ENCODE measurements around the gene RELT.

Gene RELT

GRCh38 chr11:73376160-73376802 lies at the start of gene RELT:
Gene RELT (plus strand): TSS chr11:73376399. CDS start chr11:73389137, 12,738 bp downstream.
- no peaks in the 10 kb centered on the region for H3K27me3 ChIP-seq (ENCODE audit: low read depth, low read length)
- H3K27ac ChIP-seq (ENCODE audit: low read length) = no peak within 1 kb of the TSS
- H3K4me1 ChIP-seq (ENCODE audit: control insufficient read depth in 1 of 2, insufficient read depth in 2 of 2, low read length in 2 of 2) = peaks cover 3 to 4% of the 10 kb centered on the region in 2 donors
- no peaks in the 10 kb centered on the region for H3K9me3 ChIP-seq (ENCODE audit: control insufficient read depth in 1 of 2, low read length in 2 of 2)
- no peaks in the 10 kb centered on the region for H3K36me3 ChIP-seq (ENCODE audit: control insufficient read depth in 1 of 2, insufficient read depth in 2 of 2, low read length in 2 of 2)
- peak within 1 kb of the TSS; percentile 46 to 70 for H3K4me3 ChIP-seq (ENCODE audit: low read depth in 1 of 2, low read length in 2 of 2)

- Histone ChIP-seq H3K4me1 (ENCODE audit: control insufficient read depth in 1 of 2, insufficient read depth in 2 of 2, low read length in 2 of 2) (peaks cover 34 to 87% of the 10 kb centered on the region in 2 donors), H3K36me3 (ENCODE audit: control insufficient read depth in 1 of 2, insufficient read depth in 2 of 2, low read length in 2 of 2) (no peaks in the 10 kb centered on the region), H3K27me3 (ENCODE audit: low read depth, low read length) (no peaks in the 10 kb centered on the region), H3K9me3 (ENCODE audit: control insufficient read depth in 1 of 2, low read length in 2 of 2) (no peaks in the 10 kb centered on the region), H3K4me3 (ENCODE audit: low read depth in 1 of 2, low read length in 2 of 2) (no peak overlapping the region), H3K27ac (ENCODE audit: low read length) (peak overlapping the region; percentile 62)
Observed at GRCh38 chr11:73326929-73327811, 49.0 kb upstream of the RELT start.

GRCh38 chr11:73327812-73328364 lies 48.3 kb upstream of the RELT start:
- no peaks in the 10 kb centered on the region for H3K27me3 ChIP-seq (ENCODE audit: low read depth, low read length)
- H3K4me3 ChIP-seq (ENCODE audit: low read depth in 1 of 2, low read length in 2 of 2) = no peak overlapping the region
- no peaks in the 10 kb centered on the region for H3K9me3 ChIP-seq (ENCODE audit: control insufficient read depth in 1 of 2, low read length in 2 of 2)
- H3K27ac ChIP-seq (ENCODE audit: low read length) = peak overlapping the region; percentile 41
- H3K4me1 ChIP-seq (ENCODE audit: control insufficient read depth in 1 of 2, insufficient read depth in 2 of 2, low read length in 2 of 2) = peaks cover 32 to 86% of the 10 kb centered on the region in 2 donors
- H3K36me3 ChIP-seq (ENCODE audit: control insufficient read depth in 1 of 2, insufficient read depth in 2 of 2, low read length in 2 of 2) = no peaks in the 10 kb centered on the region

GRCh38 chr11:73330569-73331093 lies 45.6 kb upstream of the RELT start:
- Histone ChIP-seq H3K4me3 (ENCODE audit: low read depth in 1 of 2, low read length in 2 of 2) (peak overlapping the region in 1 of 2 donors; percentile 3), H3K9me3 (ENCODE audit: control insufficient read depth in 1 of 2, low read length in 2 of 2) (no peaks in the 10 kb centered on the region), H3K4me1 (ENCODE audit: control insufficient read depth in 1 of 2, insufficient read depth in 2 of 2, low read length in 2 of 2) (peaks cover 36 to 86% of the 10 kb centered on the region in 2 donors), H3K36me3 (ENCODE audit: control insufficient read depth in 1 of 2, insufficient read depth in 2 of 2, low read length in 2 of 2) (no peaks in the 10 kb centered on the region), H3K27me3 (ENCODE audit: low read depth, low read length) (no peaks in the 10 kb centered on the region), H3K27ac (ENCODE audit: low read length) (peak overlapping the region; percentile 69)

GRCh38 chr11:73331138-73331916 lies 44.9 kb upstream of the RELT start:
- Histone ChIP-seq H3K36me3 (ENCODE audit: control insufficient read depth in 1 of 2, insufficient read depth in 2 of 2, low read length in 2 of 2) (no peaks in the 10 kb centered on the region), H3K27me3 (ENCODE audit: low read depth, low read length) (no peaks in the 10 kb centered on the region), H3K27ac (ENCODE audit: low read length) (peak overlapping the region; percentile 69), H3K4me3 (ENCODE audit: low read depth in 1 of 2, low read length in 2 of 2) (peak overlapping the region in 1 of 2 donors; percentile 3), H3K4me1 (ENCODE audit: control insufficient read depth in 1 of 2, insufficient read depth in 2 of 2, low read length in 2 of 2) (peaks cover 36 to 86% of the 10 kb centered on the region in 2 donors), H3K9me3 (ENCODE audit: control insufficient read depth in 1 of 2, low read length in 2 of 2) (no peaks in the 10 kb centered on the region)

GRCh38 chr11:73333173-73333572 lies 43.0 kb upstream of the RELT start:
- Histone ChIP-seq H3K4me3 (ENCODE audit: low read depth in 1 of 2, low read length in 2 of 2) (no peak overlapping the region), H3K36me3 (ENCODE audit: control insufficient read depth in 1 of 2, insufficient read depth in 2 of 2, low read length in 2 of 2) (no peaks in the 10 kb centered on the region), H3K4me1 (ENCODE audit: control insufficient read depth in 1 of 2, insufficient read depth in 2 of 2, low read length in 2 of 2) (peaks cover 36 to 80% of the 10 kb centered on the region in 2 donors), H3K27ac (ENCODE audit: low read length) (peak overlapping the region; percentile 81), H3K9me3 (ENCODE audit: control insufficient read depth in 1 of 2, low read length in 2 of 2) (no peaks in the 10 kb centered on the region), H3K27me3 (ENCODE audit: low read depth, low read length) (no peaks in the 10 kb centered on the region)

- Histone ChIP-seq H3K27me3 (ENCODE audit: low read depth, low read length) (no peaks in the 10 kb centered on the region), H3K4me1 (ENCODE audit: control insufficient read depth in 1 of 2, insufficient read depth in 2 of 2, low read length in 2 of 2) (peaks cover 36 to 86% of the 10 kb centered on the region in 2 donors), H3K4me3 (ENCODE audit: low read depth in 1 of 2, low read length in 2 of 2) (peak overlapping the region in 1 of 2 donors; percentile 9), H3K27ac (ENCODE audit: low read length) (peak overlapping the region; percentile 81), H3K36me3 (ENCODE audit: control insufficient read depth in 1 of 2, insufficient read depth in 2 of 2, low read length in 2 of 2) (no peaks in the 10 kb centered on the region), H3K9me3 (ENCODE audit: control insufficient read depth in 1 of 2, low read length in 2 of 2) (no peaks in the 10 kb centered on the region)
Observed at GRCh38 chr11:73333640-73334383, 42.4 kb upstream of the RELT start.

GRCh38 chr11:73334384-73335203 lies 41.6 kb upstream of the RELT start:
- H3K9me3 ChIP-seq (ENCODE audit: control insufficient read depth in 1 of 2, low read length in 2 of 2) = no peaks in the 10 kb centered on the region
- H3K27ac ChIP-seq (ENCODE audit: low read length) = peak overlapping the region; percentile 81
- H3K4me3 ChIP-seq (ENCODE audit: low read depth in 1 of 2, low read length in 2 of 2) = peak overlapping the region in 1 of 2 donors; percentile 9
- no peaks in the 10 kb centered on the region for H3K27me3 ChIP-seq (ENCODE audit: low read depth, low read length)
- H3K4me1 ChIP-seq (ENCODE audit: control insufficient read depth in 1 of 2, insufficient read depth in 2 of 2, low read length in 2 of 2) = peaks cover 36 to 91% of the 10 kb centered on the region in 2 donors
- H3K36me3 ChIP-seq (ENCODE audit: control insufficient read depth in 1 of 2, insufficient read depth in 2 of 2, low read length in 2 of 2) = no peaks in the 10 kb centered on the region

- no peaks in the 10 kb centered on the region for H3K36me3 ChIP-seq (ENCODE audit: control insufficient read depth in 1 of 2, insufficient read depth in 2 of 2, low read length in 2 of 2)
- no peaks in the 10 kb centered on the region for H3K9me3 ChIP-seq (ENCODE audit: control insufficient read depth in 1 of 2, low read length in 2 of 2)
- H3K4me3 ChIP-seq (ENCODE audit: low read depth in 1 of 2, low read length in 2 of 2) = peak overlapping the region in 1 of 2 donors; percentile 9
- H3K27ac ChIP-seq (ENCODE audit: low read length) = peak overlapping the region; percentile 81
- H3K4me1 ChIP-seq (ENCODE audit: control insufficient read depth in 1 of 2, insufficient read depth in 2 of 2, low read length in 2 of 2) = peaks cover 28 to 91% of the 10 kb centered on the region in 2 donors
- no peaks in the 10 kb centered on the region for H3K27me3 ChIP-seq (ENCODE audit: low read depth, low read length)
Observed at GRCh38 chr11:73335204-73335923, 40.8 kb upstream of the RELT start.
